ENCODE data around the gene SLC38A5. TPM values are rescaled to one million over a fixed set of nuclear protein-coding genes. Genes with fewer than 3 reads are reported as not detected.

SLC38A5 gene
- total RNA-seq, 1 donor from 2014 or later, result 2.3 TPM

DNA sequence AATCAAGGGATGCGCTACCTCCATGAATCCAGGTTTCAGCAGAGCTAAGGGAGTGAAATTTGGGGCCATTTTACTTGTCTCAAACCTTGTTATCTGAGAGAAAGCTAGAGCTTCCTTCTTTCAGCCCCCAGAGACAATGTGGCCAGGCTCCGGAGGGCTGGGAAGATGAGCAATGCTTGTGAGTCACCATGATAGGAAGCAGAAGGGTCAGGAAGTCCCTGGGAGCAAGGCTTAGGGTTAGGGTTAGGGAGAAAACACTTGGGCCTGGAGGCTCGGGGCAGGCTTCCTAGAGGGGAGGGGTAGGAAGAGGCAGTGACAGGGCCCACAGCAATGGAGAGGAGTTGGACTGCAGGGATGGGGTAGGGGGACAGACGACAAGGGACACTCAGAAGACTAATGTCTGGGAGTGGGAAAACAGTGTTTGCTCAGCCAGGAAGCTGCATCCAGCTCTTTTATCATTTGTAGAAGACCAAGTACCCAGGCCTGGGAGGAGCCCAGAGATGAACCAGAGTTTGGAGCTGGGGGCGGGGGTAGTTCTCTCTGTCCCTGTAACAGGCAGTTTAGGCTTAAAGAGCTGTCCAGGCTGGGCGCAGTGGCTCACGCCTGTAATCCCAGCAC lies 22.3 kb upstream of the SLC38A5 start:
- H3K9me3 ChIP-seq (ENCODE audit: low read depth), result no peaks in the 10 kb centered on the region
- peaks cover 5% of the 10 kb centered on the region for H3K9me3 Mint-ChIP-seq
- H3K9ac ChIP-seq, result no peak overlapping the region

DNA sequence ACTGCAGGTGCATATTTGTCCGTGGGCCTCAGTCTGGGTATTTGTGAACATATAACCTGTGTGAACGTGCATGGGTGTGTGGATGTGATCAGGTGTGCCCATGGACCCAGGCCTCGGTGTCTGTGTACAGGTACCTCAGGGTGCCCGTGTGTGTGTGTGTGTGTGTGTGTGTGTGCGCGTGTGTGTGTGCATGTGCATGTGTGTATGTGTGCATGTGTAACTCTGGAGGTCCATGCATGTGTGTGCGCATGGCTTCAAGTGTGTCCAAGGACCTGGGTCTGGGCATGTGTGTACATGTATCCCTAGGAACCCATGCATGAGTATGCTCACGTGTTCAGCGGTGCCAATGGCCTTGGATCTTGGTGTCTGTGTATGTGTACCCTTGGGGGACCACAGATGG lies 21.7 kb upstream of the SLC38A5 start:
- Mint-ChIP-seq H3K4me3 (no peak overlapping the region), H3K27me3 (ENCODE audit: insufficient read depth, low read depth) (peaks cover 5% of the 10 kb centered on the region), H3K9me3 (peaks cover 7% of the 10 kb centered on the region), H3K4me1 (no peaks in the 10 kb centered on the region), H3K27ac (peak overlapping the region; percentile 46), H3K36me3 (no peaks in the 10 kb centered on the region)
- no peak for DNase-seq (ENCODE audit: low spot score)
- Histone ChIP-seq H3K4me2 (no peak overlapping the region), H3K4me1 (no peaks in the 10 kb centered on the region), H3K9ac (no peak overlapping the region), H3K27ac (no peak overlapping the region), H3K4me3 (no peak overlapping the region), H4K20me1 (ENCODE audit: low read depth) (no peaks in the 10 kb centered on the region), H3K27me3 (no peaks in the 10 kb centered on the region), H3F3A (ENCODE audit: low read depth) (no peaks in the 10 kb centered on the region), H2AFZ (replicated peaks) (no peak overlapping the region), H3K36me3 (no peaks in the 10 kb centered on the region), H3K79me2 (ENCODE audit: low read depth) (no peaks in the 10 kb centered on the region), H3K9me3 (ENCODE audit: low read depth) (no peaks in the 10 kb centered on the region)
- TF ChIP-seq, protein P1, sequence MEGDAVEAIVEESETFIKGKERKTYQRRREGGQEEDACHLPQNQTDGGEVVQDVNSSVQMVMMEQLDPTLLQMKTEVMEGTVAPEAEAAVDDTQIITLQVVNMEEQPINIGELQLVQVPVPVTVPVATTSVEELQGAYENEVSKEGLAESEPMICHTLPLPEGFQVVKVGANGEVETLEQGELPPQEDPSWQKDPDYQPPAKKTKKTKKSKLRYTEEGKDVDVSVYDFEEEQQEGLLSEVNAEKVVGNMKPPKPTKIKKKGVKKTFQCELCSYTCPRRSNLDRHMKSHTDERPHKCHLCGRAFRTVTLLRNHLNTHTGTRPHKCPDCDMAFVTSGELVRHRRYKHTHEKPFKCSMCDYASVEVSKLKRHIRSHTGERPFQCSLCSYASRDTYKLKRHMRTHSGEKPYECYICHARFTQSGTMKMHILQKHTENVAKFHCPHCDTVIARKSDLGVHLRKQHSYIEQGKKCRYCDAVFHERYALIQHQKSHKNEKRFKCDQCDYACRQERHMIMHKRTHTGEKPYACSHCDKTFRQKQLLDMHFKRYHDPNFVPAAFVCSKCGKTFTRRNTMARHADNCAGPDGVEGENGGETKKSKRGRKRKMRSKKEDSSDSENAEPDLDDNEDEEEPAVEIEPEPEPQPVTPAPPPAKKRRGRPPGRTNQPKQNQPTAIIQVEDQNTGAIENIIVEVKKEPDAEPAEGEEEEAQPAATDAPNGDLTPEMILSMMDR (IDR thresholded peaks at IDR 0.05), result no peak
- TF ChIP-seq EZH2 (IDR thresholded peaks at IDR 0.05) (no peak), EZH2phosphoT487 (IDR thresholded peaks at IDR 0.05) (no peak)

More for the DNA sequence above, 22.3 kb upstream of the SLC38A5 start:
- Histone ChIP-seq H3K4me3 (no peak overlapping the region), H2AFZ (replicated peaks) (no peak overlapping the region), H3K4me1 (no peaks in the 10 kb centered on the region), H3F3A (ENCODE audit: low read depth) (no peaks in the 10 kb centered on the region), H3K79me2 (ENCODE audit: low read depth) (no peaks in the 10 kb centered on the region), H3K27ac (no peak overlapping the region), H3K27me3 (no peaks in the 10 kb centered on the region), H3K36me3 (no peaks in the 10 kb centered on the region), H4K20me1 (ENCODE audit: low read depth) (no peaks in the 10 kb centered on the region), H3K4me2 (no peak overlapping the region)
- peaks cover 5% of the 10 kb centered on the region for H3K27me3 Mint-ChIP-seq (ENCODE audit: insufficient read depth, low read depth)
- H3K36me3 Mint-ChIP-seq, result no peaks in the 10 kb centered on the region
- peak overlapping the region; percentile 46 for H3K27ac Mint-ChIP-seq
- no peaks in the 10 kb centered on the region for H3K4me1 Mint-ChIP-seq
- TF ChIP-seq, protein P1 (IDR thresholded peaks at IDR 0.05), result no peak
- TF ChIP-seq EZH2phosphoT487 (IDR thresholded peaks at IDR 0.05) (no peak), EZH2 (IDR thresholded peaks at IDR 0.05) (no peak)
- H3K4me3 Mint-ChIP-seq, result no peak overlapping the region
- DNase-seq (ENCODE audit: low spot score), result no peak

DNA sequence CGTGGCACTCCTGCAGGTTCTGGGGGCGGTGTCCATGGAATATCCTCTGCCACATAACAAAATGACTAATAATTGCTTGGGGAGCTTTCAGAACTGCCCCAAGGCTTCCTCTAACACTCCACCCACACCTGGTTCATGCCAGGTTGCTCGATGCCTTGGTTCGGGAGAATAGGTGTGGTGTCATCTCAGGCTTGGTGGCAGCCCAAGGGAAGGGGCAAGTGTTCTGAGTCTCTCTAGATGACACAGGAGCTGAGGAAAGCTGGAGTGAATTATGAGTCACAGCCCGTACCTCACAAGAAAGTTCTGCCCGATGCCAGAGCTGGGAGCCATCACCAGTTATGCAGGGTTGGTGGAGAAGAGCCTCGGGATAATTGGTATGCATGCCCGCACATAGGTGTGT lies 20.6 kb upstream of the SLC38A5 start:
- H3K27ac ChIP-seq, result no peak overlapping the region
- H3K4me1 ChIP-seq, result no peaks in the 10 kb centered on the region
- DNase-seq (ENCODE audit: low spot score), result no peak
- no peaks in the 10 kb centered on the region for H3K27me3 ChIP-seq
- H2AFZ ChIP-seq (replicated peaks), result no peak overlapping the region
- Mint-ChIP-seq H3K27ac (no peak overlapping the region), H3K36me3 (no peaks in the 10 kb centered on the region), H3K9me3 (peaks cover 5% of the 10 kb centered on the region), H3K4me1 (no peaks in the 10 kb centered on the region), H3K4me3 (no peak overlapping the region), H3K27me3 (ENCODE audit: insufficient read depth, low read depth) (peaks cover 5% of the 10 kb centered on the region)
- TF ChIP-seq, protein P1 (IDR thresholded peaks at IDR 0.05), result no peak
- no peak for TF ChIP-seq EZH2phosphoT487 (IDR thresholded peaks at IDR 0.05)
- TF ChIP-seq EZH2 (IDR thresholded peaks at IDR 0.05), result no peak
- no peaks in the 10 kb centered on the region for H3F3A ChIP-seq (ENCODE audit: low read depth)
- H3K36me3 ChIP-seq, result no peaks in the 10 kb centered on the region
- H3K4me2 ChIP-seq, result no peak overlapping the region
- no peak overlapping the region for H3K9ac ChIP-seq
- H4K20me1 ChIP-seq (ENCODE audit: low read depth), result no peaks in the 10 kb centered on the region
- no peak overlapping the region for H3K4me3 ChIP-seq
- no peaks in the 10 kb centered on the region for H3K9me3 ChIP-seq (ENCODE audit: low read depth)
- no peaks in the 10 kb centered on the region for H3K79me2 ChIP-seq (ENCODE audit: low read depth)

All from neural progenitor cell (in vitro differentiated cells).